ENCODE data around the gene CA10. TPM values are rescaled to one million over a fixed set of nuclear protein-coding genes. Genes with fewer than 3 reads are reported as not detected.

CA10 gene
- total RNA-seq, 1 donor from 2014 or later: not detected

DNA sequence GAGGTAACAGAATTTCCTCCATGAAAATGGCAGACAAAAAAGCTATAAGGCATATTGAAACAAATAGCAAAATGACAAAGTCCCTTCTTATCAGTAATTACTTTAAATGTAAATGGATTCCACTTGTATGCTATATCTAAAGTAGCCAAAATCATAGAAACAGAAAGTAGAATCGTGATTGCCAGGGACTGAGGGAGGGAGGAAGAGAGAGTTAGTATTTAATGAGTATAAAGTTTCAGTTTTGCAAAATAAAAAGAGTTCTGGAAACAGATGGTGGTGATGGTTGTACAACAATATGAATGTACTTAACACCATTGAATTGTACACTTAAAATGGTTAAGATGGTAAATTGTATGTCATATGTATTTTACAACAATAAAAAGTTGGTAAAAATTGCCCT lies 407.4 kb downstream of the CA10 start:
- DNase-seq: no peak

DNA sequence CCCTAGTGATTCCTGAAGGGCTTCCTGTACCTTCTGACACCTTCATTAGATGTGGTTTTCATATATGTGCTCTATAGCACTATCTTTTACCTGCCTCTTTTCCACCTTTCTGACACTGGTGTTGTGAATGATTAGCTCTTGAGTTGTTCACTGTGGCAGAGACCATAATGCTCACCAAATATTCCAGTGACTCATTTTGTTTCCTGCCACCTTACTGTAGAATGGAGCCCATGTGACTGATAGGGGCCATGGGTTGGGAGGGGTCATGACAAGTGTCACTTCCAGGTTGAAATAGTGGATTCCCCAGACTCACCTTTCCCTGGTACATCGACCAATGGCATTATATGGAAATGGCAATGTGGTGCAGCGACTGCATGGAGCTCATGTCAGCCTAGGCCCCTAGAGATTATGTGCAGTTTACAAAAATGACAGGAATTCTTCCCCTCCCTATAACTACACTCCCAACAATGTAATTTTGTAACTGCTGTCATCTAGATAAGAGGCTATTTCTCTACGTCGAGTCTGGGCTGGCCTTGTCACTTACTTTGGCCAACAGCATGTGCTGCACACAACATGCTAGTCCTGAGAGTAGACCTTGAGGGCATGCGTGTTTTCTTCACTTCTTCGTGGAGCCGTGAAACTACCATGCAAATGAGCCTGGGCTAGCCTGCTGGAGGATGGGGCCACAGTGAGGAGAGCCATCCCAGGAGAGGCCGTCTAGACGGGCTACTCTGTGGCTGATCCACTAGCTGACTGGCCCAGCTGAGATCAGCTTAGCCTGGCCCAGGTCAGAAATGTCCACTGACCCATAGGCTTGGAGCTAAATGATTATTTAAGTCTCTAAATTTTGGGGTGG lies 409.5 kb downstream of the CA10 start:
- DNase-seq: no peak

DNA sequence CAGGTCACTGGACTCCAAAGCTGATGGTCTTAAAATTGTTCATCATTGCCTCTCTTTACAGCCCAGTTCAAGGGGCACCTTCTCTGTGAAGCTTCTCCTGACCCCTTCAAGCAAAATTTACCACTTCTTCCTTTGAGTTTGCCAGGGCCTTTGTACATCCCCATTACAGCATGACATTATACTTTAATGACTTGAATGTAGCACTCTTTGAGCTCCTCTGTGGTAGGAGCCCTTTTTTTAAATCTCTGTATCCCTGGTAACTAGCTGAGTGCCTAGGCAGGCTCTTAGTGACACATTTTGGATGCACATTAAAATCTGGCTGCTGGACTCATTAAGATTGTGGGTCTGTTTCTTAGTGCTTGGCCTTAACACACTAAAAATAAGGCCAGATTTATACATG lies 412.1 kb downstream of the CA10 start:
- no peak for DNase-seq

DNA sequence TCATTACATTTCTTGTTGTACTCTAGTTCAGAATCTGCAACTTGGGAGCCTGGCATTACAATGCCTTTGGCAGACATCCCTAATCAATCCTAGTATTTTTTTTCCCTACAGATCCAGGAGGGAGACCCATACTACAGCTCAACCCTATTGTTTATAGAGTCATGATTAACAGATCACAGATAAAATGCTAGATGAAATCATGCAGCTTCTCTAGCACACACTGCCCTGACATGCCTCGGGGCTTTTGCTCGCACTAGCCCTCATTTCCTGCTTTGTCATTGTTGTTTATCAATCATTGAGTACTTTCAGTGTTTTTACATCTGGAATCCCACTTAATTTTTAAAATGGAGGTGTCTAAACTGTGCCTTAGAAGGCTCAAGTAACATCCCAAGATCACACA lies 412.5 kb downstream of the CA10 start:
- no peak for DNase-seq

DNA sequence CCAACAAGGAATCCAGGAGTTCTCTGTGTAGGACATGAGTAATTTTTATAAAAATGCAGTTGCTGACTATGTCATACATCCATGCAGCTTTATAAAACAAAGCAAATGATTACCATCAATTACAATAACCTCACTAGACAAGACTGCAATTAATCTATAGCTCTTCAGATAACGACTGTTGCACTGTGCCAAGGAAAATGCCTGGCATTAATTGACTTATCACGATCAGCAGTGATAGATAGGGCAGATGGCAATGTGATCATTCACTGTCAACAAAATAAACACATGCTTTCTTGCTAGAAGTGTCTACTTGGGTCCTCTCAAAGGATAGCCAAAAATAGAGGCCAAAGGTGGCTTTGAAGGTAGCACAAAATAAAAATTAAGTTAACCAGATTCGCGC lies 415.0 kb downstream of the CA10 start:
- DNase-seq: no peak

DNA sequence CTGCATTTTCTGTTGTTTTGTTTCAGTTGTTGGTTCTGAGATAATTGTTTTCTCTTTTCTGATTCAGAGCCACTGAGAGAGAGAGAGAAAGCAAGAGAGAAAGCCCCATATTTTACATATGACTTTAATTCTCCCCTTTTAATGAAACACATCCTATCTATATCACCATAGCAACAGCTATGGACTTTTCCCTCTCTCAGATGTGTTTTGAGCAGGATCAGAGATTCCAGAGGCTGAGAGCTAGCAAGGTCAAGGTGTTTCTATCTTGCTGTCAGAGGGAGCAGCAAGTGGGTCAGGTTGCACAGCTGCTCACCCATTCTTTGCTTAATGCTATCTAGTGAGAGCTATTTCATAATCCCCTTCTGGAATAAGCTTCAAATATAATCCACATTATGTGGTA lies 415.9 kb downstream of the CA10 start:
- DNase-seq: no peak

DNA sequence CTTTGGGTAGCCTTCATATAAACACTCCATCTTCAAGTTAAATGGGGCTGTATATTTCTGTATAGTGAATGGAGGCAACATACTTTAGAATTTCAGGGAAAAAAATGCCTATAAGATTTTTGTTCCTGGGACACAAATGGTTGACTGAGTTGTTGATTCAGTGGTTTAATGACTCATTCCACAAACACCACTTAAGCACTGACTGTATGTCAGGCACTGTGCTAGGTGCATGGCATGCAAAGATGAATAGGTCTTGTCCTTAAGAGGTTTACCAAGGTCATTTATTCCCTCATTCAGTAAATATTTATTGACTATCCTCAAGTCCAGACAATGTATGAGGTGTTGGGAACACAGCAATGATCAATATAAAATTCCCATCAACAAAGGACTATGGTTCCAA lies 417.1 kb downstream of the CA10 start:
- DNase-seq: no peak

DNA sequence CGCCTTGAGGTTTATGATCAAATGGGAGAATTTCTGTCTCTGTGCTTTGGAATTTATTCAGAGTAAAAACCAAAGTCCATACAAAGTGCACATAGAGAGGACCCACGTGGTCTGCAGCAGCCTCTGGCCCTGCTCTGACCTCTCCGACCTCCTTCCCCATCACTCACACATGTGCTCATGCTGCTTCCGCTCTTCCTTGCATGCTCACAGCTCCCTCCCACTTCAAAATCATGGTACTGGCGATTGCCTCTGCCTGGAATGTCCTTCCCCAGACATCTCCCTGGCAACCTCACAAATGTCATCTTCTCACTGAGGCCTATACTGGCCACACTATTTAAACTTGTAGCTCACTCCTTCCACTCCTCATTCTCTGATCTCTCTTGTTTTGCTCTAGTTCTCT lies 418.0 kb downstream of the CA10 start:
- DNase-seq: no peak

DNA sequence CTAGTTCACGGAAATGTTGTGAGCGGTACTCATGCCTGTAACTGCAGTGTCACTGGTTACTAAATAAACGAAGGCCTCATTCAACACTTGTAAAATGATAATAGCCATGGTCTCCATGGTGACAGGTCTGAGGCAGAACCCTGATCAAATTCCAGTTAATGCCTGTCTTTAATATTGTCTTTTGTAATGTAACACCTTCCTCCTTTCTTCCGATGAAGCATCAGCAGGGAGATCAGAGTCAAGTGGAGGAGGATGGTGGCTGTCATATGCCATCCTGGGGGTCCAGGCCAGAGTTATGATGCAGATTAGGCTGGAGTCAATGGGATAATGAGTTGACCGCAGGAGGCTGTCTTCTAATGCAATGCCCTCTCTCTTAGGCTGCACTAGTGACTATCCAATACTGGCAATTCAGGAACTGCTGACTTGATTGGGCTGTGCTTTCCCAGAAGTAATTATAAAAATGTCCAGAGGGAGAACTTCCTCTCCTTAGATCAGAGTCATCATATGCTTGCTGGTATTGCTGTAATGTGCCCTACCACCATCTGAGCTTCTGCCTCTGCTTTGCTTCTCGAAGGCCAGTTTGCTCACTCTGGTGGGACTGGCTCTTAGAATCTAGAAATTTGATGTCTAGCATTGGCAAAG lies 419.1 kb downstream of the CA10 start:
- DNase-seq: no peak

DNA sequence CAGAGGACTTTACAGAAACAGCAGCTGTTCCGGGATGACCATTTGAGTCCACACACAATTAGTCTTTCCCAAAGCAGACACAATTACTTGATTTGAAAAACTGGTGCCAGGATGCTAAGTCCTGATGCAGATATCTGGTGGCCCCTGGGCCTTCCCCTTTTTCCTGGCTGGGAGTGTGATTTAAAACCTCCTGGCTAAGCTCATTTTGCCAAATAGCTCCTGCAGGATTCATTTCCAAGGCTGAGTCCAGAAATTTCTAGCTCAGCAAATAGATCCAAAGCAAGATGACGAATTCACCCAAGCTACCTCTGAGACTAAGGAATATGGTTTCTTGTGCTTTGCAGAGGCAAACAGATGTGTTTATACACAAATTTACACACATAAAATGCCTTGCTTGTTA lies 422.2 kb downstream of the CA10 start:
- DNase-seq: no peak

DNA sequence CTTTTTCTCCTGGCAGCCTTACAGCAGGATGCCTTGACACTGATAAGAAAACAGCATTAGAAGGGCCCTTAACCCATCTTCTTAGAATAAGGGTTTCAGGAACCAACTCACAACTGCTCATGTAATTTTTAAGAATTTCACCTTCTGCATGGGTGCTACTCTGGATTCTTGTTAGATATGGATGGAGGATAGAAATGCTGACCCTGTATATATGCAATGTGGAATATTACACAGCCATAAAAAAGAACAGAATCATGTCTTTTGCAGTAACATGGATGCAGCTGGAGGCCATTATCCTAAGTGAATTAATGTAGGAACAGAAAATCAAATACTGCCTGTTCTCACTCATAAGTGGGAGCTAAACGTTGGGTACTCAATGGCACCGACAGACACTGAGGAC lies 423.5 kb downstream of the CA10 start:
- DNase-seq: no peak

DNA sequence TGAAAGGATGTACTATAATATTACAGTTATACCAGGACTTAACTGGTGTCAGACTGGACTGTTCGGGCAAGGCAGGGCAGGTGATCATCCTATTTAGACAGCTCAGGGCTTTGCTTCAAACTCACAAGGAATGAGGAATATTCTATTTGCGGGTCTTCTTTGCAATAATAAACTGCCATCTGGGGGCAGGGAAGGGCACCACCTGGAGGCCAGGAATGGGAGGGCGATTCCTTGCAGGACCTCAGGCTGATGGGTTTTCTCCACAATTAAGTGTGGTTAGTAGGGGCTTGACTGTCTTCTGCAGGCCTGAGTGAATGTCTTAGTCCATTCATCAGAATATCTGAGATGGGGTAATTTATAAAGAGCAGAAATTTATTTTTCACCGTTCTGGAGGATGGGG lies 424.1 kb downstream of the CA10 start:
- DNase-seq: no peak

DNA sequence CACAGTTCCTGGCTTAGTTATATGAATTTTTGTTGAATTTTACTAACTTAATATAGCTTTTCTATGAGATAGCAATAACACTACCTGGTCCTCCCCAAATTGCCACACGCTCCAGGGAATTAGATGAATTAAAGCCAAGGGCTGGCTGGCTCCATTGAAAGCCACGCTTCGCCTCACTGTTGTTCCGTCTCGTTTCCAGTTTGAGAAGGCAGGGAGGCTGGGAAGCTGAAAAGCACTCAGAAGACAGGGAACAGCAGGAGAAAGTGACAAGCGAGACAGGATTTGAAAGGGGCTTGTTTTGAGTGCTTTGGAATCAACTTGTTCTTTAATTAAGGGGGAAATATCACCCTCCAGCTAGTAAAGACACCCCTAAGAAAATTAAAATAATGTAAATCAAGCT lies 425.3 kb downstream of the CA10 start:
- DNase-seq: no peak

DNA sequence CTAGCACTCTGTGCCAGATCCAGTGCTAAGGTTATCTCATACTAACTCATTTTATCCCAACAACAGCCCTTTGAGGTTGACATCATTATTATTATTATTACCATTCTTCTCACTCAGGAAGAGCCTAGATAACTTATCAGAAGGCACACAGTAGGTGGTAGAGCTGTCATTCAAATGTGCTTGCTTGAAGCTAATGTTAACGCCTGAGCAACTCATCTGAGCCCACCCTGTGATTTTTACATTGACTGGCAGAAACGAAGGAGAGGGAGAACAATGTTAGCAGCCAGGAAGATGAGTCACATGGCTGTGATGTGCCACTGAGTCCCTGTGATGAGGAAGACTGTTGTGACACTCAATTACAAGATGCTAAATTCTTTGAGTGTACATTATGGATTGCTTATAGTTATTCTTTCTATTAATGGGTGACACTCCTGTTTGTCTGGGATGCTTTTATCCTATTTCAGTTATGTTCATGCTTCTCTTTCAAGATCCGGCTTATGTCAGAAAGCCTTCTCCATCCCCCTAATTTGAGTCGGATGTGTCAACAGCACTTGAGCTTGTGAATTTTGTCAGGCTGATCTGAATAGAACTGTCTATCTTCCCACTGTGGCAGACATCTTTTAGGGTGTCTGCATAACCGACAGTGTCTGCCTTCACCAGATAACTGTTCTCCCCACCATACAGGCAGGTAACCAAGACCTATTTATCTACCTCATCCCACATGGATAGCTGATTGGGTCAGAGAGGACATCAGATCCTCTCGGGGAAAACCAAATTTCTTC lies 426.4 kb downstream of the CA10 start:
- DNase-seq: no peak

DNA sequence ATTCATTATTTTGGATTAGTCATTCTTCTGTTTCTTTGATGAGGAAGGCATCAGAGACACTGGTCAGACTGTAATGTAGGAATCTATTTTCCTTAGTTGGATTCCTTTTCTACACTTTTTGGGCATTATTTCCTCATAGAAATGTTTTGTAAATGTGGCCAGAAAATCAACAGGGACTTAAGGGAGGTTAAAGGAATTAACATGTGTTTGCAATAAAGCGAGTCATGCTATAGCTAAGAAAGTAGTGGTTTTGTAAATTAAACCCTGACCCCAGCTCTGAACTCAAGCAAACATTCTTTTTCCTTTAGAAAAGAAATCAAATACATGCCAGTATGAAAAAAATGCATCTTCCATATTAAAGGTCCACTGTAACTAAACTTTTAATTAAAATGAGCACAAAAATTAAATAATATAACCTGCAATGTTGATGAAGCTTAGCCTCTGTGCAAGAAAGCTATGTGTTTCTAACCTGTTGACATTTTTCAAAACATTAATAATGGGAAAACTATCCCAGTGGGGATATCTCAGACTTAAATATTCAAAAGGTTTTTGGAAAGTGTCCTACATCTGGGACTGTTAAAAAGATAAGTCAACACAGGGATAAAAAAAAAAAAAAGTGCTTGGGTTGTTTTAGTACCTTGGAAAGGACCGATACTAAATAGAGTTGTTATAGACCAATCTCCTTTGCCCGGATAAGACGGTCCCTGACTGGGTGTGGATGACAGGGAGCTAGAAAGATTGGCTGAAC lies 428.0 kb downstream of the CA10 start:
- no peak for DNase-seq

DNA sequence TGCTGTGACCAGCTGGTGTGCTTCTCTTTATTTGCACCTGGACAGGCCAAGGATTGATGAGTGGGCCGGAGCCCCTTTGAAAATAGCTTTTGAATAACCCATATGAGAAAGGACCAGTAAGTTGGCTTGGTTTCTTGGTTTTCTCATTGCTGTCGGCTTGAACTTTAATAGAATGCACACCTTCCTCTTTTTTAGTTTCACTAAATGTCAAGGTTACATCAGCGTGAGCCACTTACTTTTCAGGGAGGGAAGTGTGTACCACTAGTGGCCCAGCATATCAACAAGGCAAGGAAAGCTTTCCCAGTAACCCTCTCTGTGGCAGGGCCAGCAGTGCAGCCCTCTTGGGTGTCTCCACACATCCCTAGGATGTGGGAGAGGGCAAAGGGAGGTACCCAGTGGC lies 433.3 kb downstream of the CA10 start:
- DNase-seq: no peak

DNA sequence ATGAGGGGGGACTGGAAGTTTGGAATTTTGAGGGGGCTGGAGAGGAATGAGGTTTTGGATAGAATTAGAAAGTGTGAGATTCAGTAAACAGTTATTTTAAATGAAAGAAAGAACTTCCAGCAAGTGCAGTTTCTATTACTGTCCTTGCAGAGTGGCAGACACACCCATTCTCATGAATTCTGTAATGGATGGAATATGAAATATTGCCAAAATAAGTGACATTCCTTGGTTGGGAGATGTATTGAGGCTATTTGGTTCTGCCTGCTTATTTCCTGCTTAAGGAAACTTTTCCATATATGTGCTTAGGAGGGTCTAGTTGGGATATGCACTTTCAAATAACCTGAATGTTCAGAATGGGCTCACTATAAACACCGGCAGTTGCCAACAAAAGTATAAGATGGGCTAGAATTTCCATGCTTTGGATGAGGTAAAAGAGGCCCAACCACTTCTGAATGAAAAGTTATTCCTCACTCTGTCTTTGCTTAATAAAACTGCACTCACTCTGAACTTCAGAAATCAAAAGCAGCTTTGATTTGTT lies 434.4 kb downstream of the CA10 start:
- no peak for DNase-seq

DNA sequence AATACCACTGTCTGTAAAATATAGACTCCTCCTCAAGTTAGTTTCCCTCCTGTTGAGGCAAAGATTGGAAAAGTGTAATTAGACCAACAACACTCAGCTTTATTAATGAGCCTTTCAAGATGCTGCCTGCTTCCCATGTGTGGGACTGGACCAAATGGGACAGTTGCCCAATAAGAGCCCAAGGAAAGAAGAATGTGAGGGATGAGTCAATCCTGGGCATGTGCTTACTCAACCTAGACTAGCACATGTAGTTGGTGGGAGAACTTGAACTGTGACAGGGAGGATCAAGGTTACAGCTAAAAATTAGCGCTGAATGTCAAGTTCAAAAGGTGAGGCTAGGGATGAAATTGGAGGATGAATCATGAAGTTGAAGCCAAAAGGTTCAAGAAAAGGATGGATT lies 435.5 kb downstream of the CA10 start:
- DNase-seq: no peak

DNA sequence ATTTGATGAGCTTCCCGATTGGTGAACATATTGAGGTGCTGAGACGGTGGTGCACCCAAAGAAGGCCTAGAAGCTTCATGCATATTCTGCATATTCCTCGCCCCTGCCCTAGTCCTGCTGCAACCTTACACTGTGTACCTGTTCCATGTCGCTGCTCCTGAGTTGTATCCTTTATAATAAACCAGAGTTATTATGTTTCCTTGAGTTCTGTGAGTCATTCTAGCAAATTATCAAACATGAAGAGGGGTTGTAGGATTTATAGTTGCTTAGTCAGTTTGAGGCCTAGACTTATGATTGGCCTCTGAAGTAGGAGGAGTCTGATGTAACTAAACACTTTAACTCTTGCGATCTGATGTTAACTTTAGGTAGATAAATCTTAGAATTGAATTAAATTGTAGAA lies 436.8 kb downstream of the CA10 start:
- no peak for DNase-seq

DNA sequence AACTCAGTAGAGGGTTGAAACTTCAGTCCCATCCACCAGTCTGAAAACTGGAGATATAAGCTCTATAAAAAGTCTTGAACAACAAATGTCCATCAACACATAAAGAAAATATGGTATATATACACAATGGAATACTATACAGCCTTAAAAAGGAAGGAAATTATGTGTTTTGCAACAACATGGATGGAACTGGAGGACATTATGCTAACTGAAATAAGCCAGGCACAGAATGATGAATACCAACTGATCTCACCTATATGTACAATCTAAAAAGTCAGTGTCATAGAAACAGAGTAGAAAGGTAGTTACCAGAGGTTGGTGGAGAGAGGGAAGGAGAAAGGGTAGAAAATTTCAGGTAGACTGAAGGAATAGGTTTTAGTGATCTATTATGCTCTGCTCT lies 438.1 kb downstream of the CA10 start:
- no peak for DNase-seq

DNA sequence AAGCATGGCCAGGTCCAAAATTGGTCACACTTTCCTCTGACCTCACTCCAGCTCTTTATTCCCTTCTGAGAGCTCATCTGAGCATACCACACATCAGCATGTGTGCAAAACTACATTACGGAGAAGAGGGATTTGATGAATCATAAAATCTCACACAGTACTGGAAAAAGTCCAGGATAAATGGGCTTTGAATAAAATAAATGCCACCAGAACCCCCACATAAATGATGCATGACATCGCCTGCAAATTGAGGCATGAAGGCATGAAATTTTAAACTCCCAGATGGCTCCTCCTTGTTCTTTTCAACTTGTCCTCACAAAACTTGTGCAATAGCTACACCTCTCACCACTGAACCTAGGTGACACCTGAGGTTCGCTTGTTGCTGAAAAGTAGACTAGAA lies 439.5 kb downstream of the CA10 start:
- DNase-seq: no peak

DNA sequence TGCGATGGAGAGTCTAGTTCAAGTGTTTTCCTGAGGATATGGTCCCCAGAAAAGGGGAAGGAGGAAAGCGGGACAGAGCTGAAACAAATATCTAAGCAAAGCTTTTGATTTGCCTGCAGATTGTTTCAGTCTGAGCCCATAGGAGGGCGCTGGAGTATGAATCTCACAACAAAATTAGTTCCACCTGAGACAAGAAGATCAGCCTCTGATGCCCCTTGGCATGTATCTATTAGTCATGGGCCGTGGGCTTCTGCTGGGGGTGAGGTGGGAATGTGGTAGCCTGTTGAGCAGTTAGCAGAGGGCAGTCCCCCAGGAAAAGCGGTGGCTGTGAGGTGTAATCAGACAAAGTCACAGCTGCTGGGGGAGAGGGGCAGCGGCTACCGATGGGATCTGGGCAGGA lies 446.9 kb downstream of the CA10 start:
- DNase-seq: no peak

DNA sequence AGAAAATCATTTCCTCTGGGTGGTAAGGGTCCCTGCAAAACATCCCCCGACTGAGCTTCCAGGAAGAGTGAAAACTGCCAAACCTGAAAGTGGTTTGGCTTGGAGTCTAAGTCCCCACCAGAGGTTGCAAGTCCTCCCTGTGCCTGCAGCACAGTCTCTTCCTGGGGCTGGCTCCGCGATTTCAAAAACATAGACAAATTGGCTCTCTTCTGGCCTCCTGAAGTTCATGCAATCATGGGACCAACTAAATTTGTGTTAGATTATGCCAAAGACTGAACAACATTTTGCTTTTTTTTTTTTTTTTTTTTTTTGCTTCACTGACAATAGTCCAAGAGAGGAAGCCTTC lies 447.9 kb downstream of the CA10 start:
- no peak for DNase-seq

All from dermis blood vessel endothelial cell (primary cell).